ENCODE results near the gene AUH. TPM values are rescaled to one million over a fixed set of nuclear protein-coding genes. Genes with fewer than 3 reads are reported as not detected.

Gene AUH
- total and polyA plus RNA-seq, 4 experiments from 2014 or later: 9.9 to 25.2 (median 20.7) TPM

GRCh38 chr9:91362051-91362611 lies 413 bp upstream of the AUH start:
- no peaks in the 10 kb centered on the region for H3K9me3 ChIP-seq (ENCODE audit: control insufficient read depth in 1 of 2, low read length in 2 of 2)
- Mint-ChIP-seq H3K4me1 (peaks cover 29 to 49% (median 38%) of the 10 kb centered on the region in 4 donors), H3K27ac (peak overlapping the region; percentile 74 to 93 (median 89)), H3K36me3 (peaks cover 8 to 21% of the 10 kb centered on the region in 2 donors), H3K27me3 (no peaks in the 10 kb centered on the region), H3K9me3 (peaks cover 0 to 2% (median 0%) of the 10 kb centered on the region in 8 donors), H3K4me3 (peak overlapping the region; percentile 86 to 99 (median 92))
- intact Hi-C loops (cut with micrococcal nuclease): loop anchor here (5.0 kb wide), 2 partner anchors 170 to 260 kb away; no protein-coding TSS in a partner anchor
- peak overlapping the region; percentile 77 for H3K27ac ChIP-seq (ENCODE audit: low read depth, low read length)
- no peaks in the 10 kb centered on the region for H3K36me3 ChIP-seq (ENCODE audit: insufficient read depth, low read length)
- POLR2A ChIA-PET (ENCODE audit: partially characterized antibody): interaction anchor here (1.2 to 2.6 kb wide), 5 partner anchors 15 to 259 kb away, joined by 3 to 16 read pairs (median 5); partner anchors contain the start of gene NFIL3
- H3K27me3 ChIP-seq (ENCODE audit: insufficient read depth, low read length): no peaks in the 10 kb centered on the region
- H3K4me3 ChIP-seq (ENCODE audit: low read length in 2 of 2): peak overlapping the region; percentile 38 to 84
- DNase-seq: peak in 1 of 5 donors; percentile 37
- H3K4me1 ChIP-seq (ENCODE audit: insufficient read depth, low read length): peaks cover 39% of the 10 kb centered on the region
- CTCF ChIA-PET (ENCODE audit: partially characterized antibody): interaction anchor here (0.9 to 1.3 kb wide), 3 partner anchors 170 to 447 kb away, joined by 3 read pairs; no protein-coding TSS in a partner anchor

GRCh38 chr9:91360551-91361290 lies 997 bp downstream of the AUH start:
- Mint-ChIP-seq H3K27me3 (no peaks in the 10 kb centered on the region), H3K4me3 (peak overlapping the region; percentile 94 to 99 (median 98)), H3K4me1 (peaks cover 35 to 58% (median 43%) of the 10 kb centered on the region in 4 donors), H3K27ac (peak overlapping the region; percentile 79 to 98 (median 94)), H3K9me3 (peaks cover 0 to 2% (median 0%) of the 10 kb centered on the region in 8 donors), H3K36me3 (peaks cover 18 to 31% of the 10 kb centered on the region in 2 donors)
- Histone ChIP-seq H3K9me3 (ENCODE audit: control insufficient read depth in 1 of 2, low read length in 2 of 2) (no peaks in the 10 kb centered on the region), H3K27ac (ENCODE audit: low read depth, low read length) (peak overlapping the region; percentile 77), H3K4me3 (ENCODE audit: low read length in 2 of 2) (peak overlapping the region; percentile 32 to 84), H3K36me3 (ENCODE audit: insufficient read depth, low read length) (peaks cover 5% of the 10 kb centered on the region), H3K27me3 (ENCODE audit: insufficient read depth, low read length) (no peaks in the 10 kb centered on the region), H3K4me1 (ENCODE audit: insufficient read depth, low read length) (peaks cover 39% of the 10 kb centered on the region)
- DNase-seq: no peak
- POLR2A ChIA-PET (ENCODE audit: partially characterized antibody): interaction anchor here (0.9 to 2.6 kb wide), 9 partner anchors 8 to 260 kb away, joined by 4 to 16 read pairs (median 5); partner anchors contain the start of gene NFIL3
- CTCF ChIA-PET (ENCODE audit: partially characterized antibody): interaction anchor here (1.1 to 1.3 kb wide), 3 partner anchors 8 to 258 kb away, joined by 3 read pairs; no protein-coding TSS in a partner anchor
- intact Hi-C loops (cut with micrococcal nuclease): loop anchor here (1.0 to 5.0 kb wide), 3 partner anchors 63 to 258 kb away; partner anchors contain the start of gene NFIL3

GRCh38 chr9:91359734-91360470 lies 1.8 kb downstream of the AUH start:
- Histone ChIP-seq H3K9me3 (ENCODE audit: control insufficient read depth in 1 of 2, low read length in 2 of 2) (no peaks in the 10 kb centered on the region), H3K27me3 (ENCODE audit: insufficient read depth, low read length) (no peaks in the 10 kb centered on the region), H3K4me3 (ENCODE audit: low read length in 2 of 2) (peak overlapping the region in 1 of 2 donors; percentile 84), H3K4me1 (ENCODE audit: insufficient read depth, low read length) (peaks cover 39% of the 10 kb centered on the region), H3K36me3 (ENCODE audit: insufficient read depth, low read length) (peaks cover 8% of the 10 kb centered on the region), H3K27ac (ENCODE audit: low read depth, low read length) (no peak overlapping the region)
- CTCF ChIA-PET (ENCODE audit: partially characterized antibody): interaction anchor here (0.7 kb wide), 1 partner anchor 67 kb away, joined by 3 read pairs; no protein-coding TSS in a partner anchor
- peak in 1 of 5 donors; percentile 40 for DNase-seq
- H3K36me3 Mint-ChIP-seq: peaks cover 26 to 38% of the 10 kb centered on the region in 2 donors
- POLR2A ChIA-PET (ENCODE audit: partially characterized antibody): interaction anchor here (1.3 to 2.6 kb wide), 3 partner anchors 10 to 64 kb away, joined by 4 to 16 read pairs (median 5); partner anchors contain the start of gene NFIL3
- no peaks in the 10 kb centered on the region for H3K27me3 Mint-ChIP-seq
- peaks cover 0 to 2% (median 0%) of the 10 kb centered on the region in 8 donors for H3K9me3 Mint-ChIP-seq
- H3K4me1 Mint-ChIP-seq: peaks cover 35 to 58% (median 43%) of the 10 kb centered on the region in 4 donors
- intact Hi-C loops (cut with micrococcal nuclease): loop anchor here (5.0 kb wide), 2 partner anchors 168 to 258 kb away; no protein-coding TSS in a partner anchor
- H3K27ac Mint-ChIP-seq: peak overlapping the region in 4 of 7 donors; percentile 7 to 98 (median 87)
- peak overlapping the region; percentile 94 to 99 (median 98) for H3K4me3 Mint-ChIP-seq

DNA sequence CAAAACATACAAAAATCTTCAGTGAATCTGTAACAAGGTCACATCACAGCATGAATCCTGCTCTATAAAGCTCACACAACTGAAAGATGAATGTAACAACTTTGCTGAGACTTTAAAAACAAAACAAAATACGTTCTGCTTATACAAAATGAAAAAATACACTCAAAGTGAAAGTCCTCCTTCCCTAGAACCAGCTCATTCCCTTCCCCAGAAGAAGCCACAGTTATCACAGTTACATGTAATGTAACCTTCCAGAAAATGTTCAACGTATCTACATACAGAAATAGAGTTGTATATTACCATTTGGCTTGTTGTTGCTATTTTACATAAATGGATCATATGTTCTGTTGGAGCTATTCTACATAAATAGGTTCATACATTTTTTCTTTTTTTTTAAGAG lies 2.6 kb downstream of the AUH start:
- Mint-ChIP-seq H3K27ac (peak overlapping the region in 2 of 7 donors; percentile 0 to 43), H3K36me3 (peaks cover 33 to 46% of the 10 kb centered on the region in 2 donors), H3K27me3 (no peaks in the 10 kb centered on the region), H3K9me3 (peaks cover 0 to 2% (median 0%) of the 10 kb centered on the region in 8 donors), H3K4me3 (peak overlapping the region in 4 of 8 donors; percentile 5 to 44 (median 30)), H3K4me1 (peaks cover 38 to 58% (median 44%) of the 10 kb centered on the region in 4 donors)
- no peaks in the 10 kb centered on the region for H3K27me3 ChIP-seq (ENCODE audit: insufficient read depth, low read length)
- no peak overlapping the region for H3K4me3 ChIP-seq (ENCODE audit: low read length in 2 of 2)
- no peak for DNase-seq
- ChIA-PET POLR2A (ENCODE audit: partially characterized antibody) (interaction anchor here (1.3 kb wide), 1 partner anchor 65 kb away, joined by 5 read pairs; the partner anchor contains the start of gene NFIL3), CTCF (ENCODE audit: partially characterized antibody) (interaction anchor here (0.8 to 1.1 kb wide), 2 partner anchors 65 to 66 kb away, joined by 4 read pairs; no protein-coding TSS in a partner anchor)
- intact Hi-C loops (cut with micrococcal nuclease): no loop called here
- H3K27ac ChIP-seq (ENCODE audit: low read depth, low read length): no peak overlapping the region
- H3K4me1 ChIP-seq (ENCODE audit: insufficient read depth, low read length): peaks cover 39% of the 10 kb centered on the region
- H3K36me3 ChIP-seq (ENCODE audit: insufficient read depth, low read length): peaks cover 10% of the 10 kb centered on the region
- no peaks in the 10 kb centered on the region for H3K9me3 ChIP-seq (ENCODE audit: control insufficient read depth in 1 of 2, low read length in 2 of 2)

DNA sequence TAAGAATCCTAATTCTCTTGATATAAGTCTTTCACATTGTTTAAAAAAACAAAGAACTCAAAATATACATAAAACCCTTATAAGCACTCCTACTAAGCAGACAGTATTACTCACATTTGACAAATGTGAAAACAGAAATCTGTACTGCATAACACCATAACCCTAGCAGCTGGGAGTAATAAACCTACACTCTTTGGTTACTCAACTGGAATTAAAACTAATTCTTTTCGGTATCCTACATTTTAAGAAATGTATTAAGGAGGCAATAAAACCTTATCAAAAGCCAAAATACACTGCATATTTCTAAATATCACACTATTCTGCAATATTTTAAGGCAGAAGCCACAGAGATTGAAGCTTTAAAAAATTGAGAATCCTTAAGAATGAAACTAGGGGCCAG lies 6.8 kb downstream of the AUH start:
- H3K36me3 ChIP-seq (ENCODE audit: insufficient read depth, low read length): peaks cover 15% of the 10 kb centered on the region
- H3K27me3 ChIP-seq (ENCODE audit: insufficient read depth, low read length): no peaks in the 10 kb centered on the region
- intact Hi-C loops (cut with micrococcal nuclease): no loop called here
- peaks cover 42 to 56% of the 10 kb centered on the region in 2 donors for H3K36me3 Mint-ChIP-seq
- no peak overlapping the region for H3K27ac Mint-ChIP-seq
- no peak overlapping the region for H3K27ac ChIP-seq (ENCODE audit: low read depth, low read length)
- no peak overlapping the region for H3K4me3 ChIP-seq (ENCODE audit: low read length in 2 of 2)
- ChIA-PET POLR2A (ENCODE audit: partially characterized antibody) (no interaction called here), CTCF (ENCODE audit: partially characterized antibody) (no interaction called here)
- no peaks in the 10 kb centered on the region for H3K27me3 Mint-ChIP-seq
- DNase-seq: no peak
- no peak overlapping the region for H3K4me3 Mint-ChIP-seq
- H3K4me1 ChIP-seq (ENCODE audit: insufficient read depth, low read length): peaks cover 19% of the 10 kb centered on the region
- H3K4me1 Mint-ChIP-seq: peaks cover 22 to 37% (median 26%) of the 10 kb centered on the region in 4 donors
- no peaks in the 10 kb centered on the region for H3K9me3 ChIP-seq (ENCODE audit: control insufficient read depth in 1 of 2, low read length in 2 of 2)
- H3K9me3 Mint-ChIP-seq: peaks cover 0 to 2% (median 0%) of the 10 kb centered on the region in 8 donors

- Histone ChIP-seq H3K27ac (ENCODE audit: low read depth, low read length) (no peak overlapping the region), H3K4me3 (ENCODE audit: low read length in 2 of 2) (no peak overlapping the region), H3K36me3 (ENCODE audit: insufficient read depth, low read length) (peaks cover 7% of the 10 kb centered on the region), H3K4me1 (ENCODE audit: insufficient read depth, low read length) (no peaks in the 10 kb centered on the region), H3K27me3 (ENCODE audit: insufficient read depth, low read length) (no peaks in the 10 kb centered on the region), H3K9me3 (ENCODE audit: control insufficient read depth in 1 of 2, low read length in 2 of 2) (no peaks in the 10 kb centered on the region)
- peaks cover 3 to 13% (median 6%) of the 10 kb centered on the region in 4 donors for H3K4me1 Mint-ChIP-seq
- peak overlapping the region in 1 of 7 donors; percentile 8 for H3K27ac Mint-ChIP-seq
- ChIA-PET POLR2A (ENCODE audit: partially characterized antibody) (no interaction called here), CTCF (ENCODE audit: partially characterized antibody) (no interaction called here)
- H3K9me3 Mint-ChIP-seq: no peaks in the 10 kb centered on the region
- intact Hi-C loops (cut with micrococcal nuclease): no loop called here
- DNase-seq: no peak
- no peaks in the 10 kb centered on the region for H3K27me3 Mint-ChIP-seq
- H3K4me3 Mint-ChIP-seq: no peak overlapping the region
- H3K36me3 Mint-ChIP-seq: peaks cover 31 to 39% of the 10 kb centered on the region in 2 donors
Measured at GRCh38 chr9:91349115-91349555, 12.6 kb downstream of the AUH start.

Measured in CD4-positive, alpha-beta memory T cell (primary cell).